H9 (cell line): Measurements from ENCODE around the gene WDR70. TPM values are rescaled to one million over a fixed set of nuclear protein-coding genes. Genes with fewer than 3 reads are reported as not detected.

ENCODE experiments used
- DNase-seq: peaks from one replicate; pipeline ENCODE4 v3.0.0-alpha.2; 2017
- H2AFZ ChIP-seq: one replicate; pipeline ENCODE4 v1.6.1; 2013; ENCODE audit warnings: mild to moderate bottlenecking, low read length, control low read depth, moderate library complexity
- H2AK5ac ChIP-seq: 2 replicates; pipeline ENCODE4 v1.6.1; 2013; ENCODE audit warnings: low read length, control low read depth, mixed read lengths; ENCODE audit not compliant: insufficient read length
- H2BK120ac ChIP-seq: one replicate; pipeline ENCODE4 v1.6.1; 2013; ENCODE audit warnings: low read depth, mild to moderate bottlenecking, low read length, control low read depth, inconsistent platforms; ENCODE audit not compliant: poor library complexity, severe bottlenecking
- H2BK12ac ChIP-seq: 2 replicates; pipeline ENCODE4 v1.6.1; 2013; ENCODE audit warnings: low read length, control low read depth, mixed read lengths, low read depth; ENCODE audit not compliant: insufficient read length
- H2BK15ac ChIP-seq: 2 replicates; pipeline ENCODE4 v1.6.1; 2013; ENCODE audit warnings: low read depth, low read length, control low read depth
- H2BK20ac ChIP-seq: one replicate; pipeline ENCODE4 v1.6.1; 2013; ENCODE audit warnings: low read depth, mild to moderate bottlenecking, low read length, control low read depth, inconsistent platforms; ENCODE audit not compliant: poor library complexity, severe bottlenecking
- H2BK5ac ChIP-seq: 2 replicates; pipeline ENCODE4 v1.6.1; 2013; ENCODE audit warnings: low read length, control low read depth, mixed read lengths; ENCODE audit not compliant: insufficient read length
- H3K14ac ChIP-seq: 2 replicates; pipeline ENCODE4 v1.6.1; 2013; ENCODE audit warnings: low read length, control low read depth; ENCODE audit not compliant: insufficient read depth
- H3K18ac ChIP-seq: 2 replicates; pipeline ENCODE4 v1.6.1; 2013; ENCODE audit warnings: low read depth, mild to moderate bottlenecking, mixed read lengths, low read length, control low read depth; ENCODE audit not compliant: insufficient read length
- H3K23ac ChIP-seq: 2 replicates; pipeline ENCODE4 v1.6.1; 2013; ENCODE audit warnings: low read length, control low read depth, mixed read lengths, low read depth; ENCODE audit not compliant: insufficient read length
- H3K23me2 ChIP-seq: 2 replicates; pipeline ENCODE4 v1.6.1; 2013; ENCODE audit warnings: low read depth, mild to moderate bottlenecking, mixed read lengths, low read length, control low read depth; ENCODE audit not compliant: insufficient read length, poor library complexity, severe bottlenecking
- H3K27ac ChIP-seq: 2 replicates; pipeline ENCODE4 v1.5.1; 2013; ENCODE audit warnings: low read length, control low read depth, mixed read lengths, low read depth; ENCODE audit not compliant: insufficient read length
- H3K27me3 ChIP-seq: 2 replicates; pipeline ENCODE4 v1.6.1; 2013; ENCODE audit warnings: low read length, control low read depth, inconsistent platforms; ENCODE audit not compliant: insufficient read depth
- H3K4ac ChIP-seq: 2 replicates; pipeline ENCODE4 v1.6.1; 2013; ENCODE audit warnings: low read depth, mild to moderate bottlenecking, control low read depth, inconsistent platforms, low read length, moderate library complexity
- H3K4me1 ChIP-seq: 2 replicates; pipeline ENCODE4 v1.6.1; 2013; ENCODE audit warnings: low read length, control low read depth, inconsistent platforms; ENCODE audit not compliant: insufficient read depth
- H3K4me2 ChIP-seq: 2 replicates; pipeline ENCODE4 v1.6.1; 2013; ENCODE audit warnings: low read length, control low read depth, mixed read lengths; ENCODE audit not compliant: insufficient read length, insufficient read depth
- H3K56ac ChIP-seq: 2 replicates; pipeline ENCODE4 v1.6.1; 2013; ENCODE audit warnings: low read depth, mild to moderate bottlenecking, mixed read lengths, low read length, control low read depth; ENCODE audit not compliant: insufficient read length
- H3K79me1 ChIP-seq: 2 replicates; pipeline ENCODE4 v1.6.1; 2013; ENCODE audit warnings: low read depth, mild to moderate bottlenecking, moderate library complexity, low read length, control low read depth, inconsistent platforms; ENCODE audit not compliant: insufficient read depth, poor library complexity, severe bottlenecking
- H3K79me2 ChIP-seq: 2 replicates; pipeline ENCODE4 v1.6.1; 2013; ENCODE audit warnings: low read length, control low read depth, inconsistent platforms; ENCODE audit not compliant: insufficient read depth
- H3K9ac ChIP-seq: 2 replicates; pipeline ENCODE4 v1.6.1; 2013; ENCODE audit warnings: low read length, control low read depth, mixed read lengths; ENCODE audit not compliant: insufficient read length; ENCODE audit errors: extremely low read depth
- H3K9me3 ChIP-seq: one replicate; pipeline ENCODE4 v1.6.1; 2013; ENCODE audit warnings: low read depth, low read length, inconsistent platforms; ENCODE audit not compliant: control insufficient read depth
- H3T11ph ChIP-seq: one replicate; pipeline ENCODE4 v1.6.1; 2013; ENCODE audit warnings: mild to moderate bottlenecking, low read length, control low read depth, inconsistent platforms
- H4K20me1 ChIP-seq: one replicate; pipeline ENCODE4 v1.6.1; 2013; ENCODE audit not compliant: control insufficient read depth, insufficient read length, insufficient read depth
- H4K5ac ChIP-seq: 2 replicates; pipeline ENCODE4 v1.6.1; 2013; ENCODE audit warnings: low read depth, mild to moderate bottlenecking, mixed read lengths, low read length, control low read depth; ENCODE audit not compliant: insufficient read length
- H4K8ac ChIP-seq: replicated peaks from 2 replicates; pipeline ENCODE4 v1.6.1; 2013; ENCODE audit warnings: low read length, control low read depth, mixed read lengths, low read depth; ENCODE audit not compliant: insufficient read length
- H4K91ac ChIP-seq: 2 replicates; pipeline ENCODE4 v1.6.1; 2013; ENCODE audit warnings: low read depth, mild to moderate bottlenecking, moderate library complexity, mixed read lengths, low read length, control low read depth; ENCODE audit not compliant: insufficient read length
- H3K27ac Mint-ChIP-seq, 3 experiments: 2 replicates in 2 of 3; 3 replicates in 1 of 3; pipeline ENCODE4 v1.8.0; 2020 to 2021; ENCODE audit warnings: mixed read lengths in 3 of 3, mild to moderate bottlenecking in 1 of 3, moderate library complexity in 1 of 3
- H3K27me3 Mint-ChIP-seq: 2 replicates; pipeline ENCODE4 v1.8.0; 2021; ENCODE audit warnings: low read depth, mild to moderate bottlenecking, moderate library complexity, mixed read lengths
- H3K36me3 Mint-ChIP-seq, 3 experiments: 2 replicates in 2 of 3; 3 replicates in 1 of 3; pipeline ENCODE4 v1.8.0; 2020 to 2021; ENCODE audit warnings: low read depth in 3 of 3, mixed read lengths in 3 of 3; ENCODE audit not compliant: insufficient read depth in 1 of 3
- H3K4me1 Mint-ChIP-seq, 2 experiments: 2 replicates each; pipeline ENCODE4 v1.8.0; 2020; ENCODE audit warnings: mixed read lengths in 2 of 2
- H3K4me3 Mint-ChIP-seq, 2 experiments: 2 replicates in 1 of 2; 3 replicates in 1 of 2; pipeline ENCODE4 v1.8.0; 2020 to 2021; ENCODE audit warnings: mild to moderate bottlenecking in 2 of 2, mixed read lengths in 2 of 2, moderate library complexity in 1 of 2
- H3K9me3 Mint-ChIP-seq, 2 experiments: 2 replicates in 1 of 2; 3 replicates in 1 of 2; pipeline ENCODE4 v1.8.0; 2020; ENCODE audit warnings: mild to moderate bottlenecking in 2 of 2, mixed read lengths in 2 of 2, moderate library complexity in 1 of 2
- CTCF ChIP-seq: fragments of 200-600 bp; sonication (generic); conservative IDR thresholded peaks from 3 replicates; pipeline ENCODE4 v1.8.0; 2021; ENCODE audit warnings: antibody characterized with exemption, mild to moderate bottlenecking
- WGBS: extraction: QIAGEN DNeasy Blood & Tissue Kit; methylation state at CpG from one replicate; pipeline ENCODE4 v1.1.7; 2013; ENCODE audit warnings: missing lambda C conversion rate, low lambda C conversion rate, mixed read lengths; ENCODE audit not compliant: insufficient read length; ENCODE audit errors: extremely low coverage; 5-methylcytosine and 5-hydroxymethylcytosine counted together
- total RNA-seq: library from RNA; stranded (reverse); gene quantifications from 2 replicates; pipeline ENCODE4 v1.2.1, GENCODE V29; 2021

Gene WDR70
- total RNA-seq, 1 experiment from 2014 or later, result 38.1 TPM

GRCh38 chr5:37603072-37603471, 224.0 kb downstream of the WDR70 start:
- Histone ChIP-seq H3K9ac (no peak overlapping the region), H4K20me1 (no peaks in the 10 kb centered on the region), H3K18ac (no peak overlapping the region), H3K4me2 (no peak overlapping the region), H3K23me2 (no peaks in the 10 kb centered on the region), H4K5ac (no peak overlapping the region), H3K4me1 (no peaks in the 10 kb centered on the region), H2BK5ac (no peak overlapping the region), H3K79me1 (no peaks in the 10 kb centered on the region), H3K79me2 (no peaks in the 10 kb centered on the region), H4K8ac (no peak overlapping the region), H3K27ac (no peak overlapping the region), H3K56ac (no peak overlapping the region), H3T11ph (no peak overlapping the region), H3K23ac (no peak overlapping the region), H4K91ac (no peak overlapping the region), H2AFZ (no peak overlapping the region), H3K14ac (no peak overlapping the region), H3K27me3 (no peaks in the 10 kb centered on the region), H2BK120ac (no peak overlapping the region), H3K4ac (no peak overlapping the region), H2BK15ac (no peak overlapping the region), H3K9me3 (no peaks in the 10 kb centered on the region), H2AK5ac (no peak overlapping the region), H2BK20ac (no peak overlapping the region), H2BK12ac (no peak overlapping the region)
- WGBS, result no CpG with 5 or more reads among the region's 1 CpG
- no peak for DNase-seq
- no peak for TF ChIP-seq CTCF
- H3K27ac Mint-ChIP-seq, result no peak overlapping the region
- H3K36me3 Mint-ChIP-seq, result peaks cover 4 to 5% (median 4%) of the 10 kb centered on the region in 3 experiments; a peak in 3 of 7 replicates
- H3K4me1 Mint-ChIP-seq, result no peaks in the 10 kb centered on the region
- H3K27me3 Mint-ChIP-seq, result no peaks in the 10 kb centered on the region
- no peak overlapping the region for H3K4me3 Mint-ChIP-seq
- H3K9me3 Mint-ChIP-seq, result peaks cover 3 to 9% of the 10 kb centered on the region in 2 experiments; a peak in 4 of 5 replicates
